ENCODE results near the gene GRIN2C.

DNA sequence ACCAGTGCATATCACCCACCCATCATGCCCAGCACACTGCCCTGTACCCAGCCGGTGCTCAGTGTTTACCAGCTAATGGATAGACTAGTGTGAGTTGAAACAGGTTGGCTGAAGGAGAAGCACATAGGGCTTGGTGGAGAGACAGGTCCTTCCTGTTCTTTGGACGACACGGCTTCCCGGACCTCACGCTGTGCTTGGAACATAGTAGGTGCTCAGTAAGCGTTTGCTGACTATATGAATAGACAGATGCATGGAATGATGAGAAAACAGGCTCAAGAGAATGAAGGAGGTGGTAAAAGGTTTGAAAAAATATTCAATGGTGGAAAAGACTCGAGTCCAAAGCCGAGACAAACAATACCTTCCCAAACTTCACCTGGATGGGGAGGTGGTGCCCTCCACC lies 40.5 kb upstream of the GRIN2C start:
- TF ChIP-seq, protein P1, sequence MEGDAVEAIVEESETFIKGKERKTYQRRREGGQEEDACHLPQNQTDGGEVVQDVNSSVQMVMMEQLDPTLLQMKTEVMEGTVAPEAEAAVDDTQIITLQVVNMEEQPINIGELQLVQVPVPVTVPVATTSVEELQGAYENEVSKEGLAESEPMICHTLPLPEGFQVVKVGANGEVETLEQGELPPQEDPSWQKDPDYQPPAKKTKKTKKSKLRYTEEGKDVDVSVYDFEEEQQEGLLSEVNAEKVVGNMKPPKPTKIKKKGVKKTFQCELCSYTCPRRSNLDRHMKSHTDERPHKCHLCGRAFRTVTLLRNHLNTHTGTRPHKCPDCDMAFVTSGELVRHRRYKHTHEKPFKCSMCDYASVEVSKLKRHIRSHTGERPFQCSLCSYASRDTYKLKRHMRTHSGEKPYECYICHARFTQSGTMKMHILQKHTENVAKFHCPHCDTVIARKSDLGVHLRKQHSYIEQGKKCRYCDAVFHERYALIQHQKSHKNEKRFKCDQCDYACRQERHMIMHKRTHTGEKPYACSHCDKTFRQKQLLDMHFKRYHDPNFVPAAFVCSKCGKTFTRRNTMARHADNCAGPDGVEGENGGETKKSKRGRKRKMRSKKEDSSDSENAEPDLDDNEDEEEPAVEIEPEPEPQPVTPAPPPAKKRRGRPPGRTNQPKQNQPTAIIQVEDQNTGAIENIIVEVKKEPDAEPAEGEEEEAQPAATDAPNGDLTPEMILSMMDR (IDR thresholded peaks at IDR 0.05), result no peak
- no peak for TF ChIP-seq POLR2A (IDR thresholded peaks at IDR 0.05)
